ENCODE measurements around the gene HADH. TPM values are rescaled to one million over a fixed set of nuclear protein-coding genes. Genes with fewer than 3 reads are reported as not detected.
"Not testable (repeated sequence)": the region's sequence is repeated elsewhere in the genome, so short reads cannot be mapped to it uniquely, and the experiment has no call there.

Gene HADH
- total RNA-seq, 1 experiment from 2014 or later: 47.9 TPM

DNA sequence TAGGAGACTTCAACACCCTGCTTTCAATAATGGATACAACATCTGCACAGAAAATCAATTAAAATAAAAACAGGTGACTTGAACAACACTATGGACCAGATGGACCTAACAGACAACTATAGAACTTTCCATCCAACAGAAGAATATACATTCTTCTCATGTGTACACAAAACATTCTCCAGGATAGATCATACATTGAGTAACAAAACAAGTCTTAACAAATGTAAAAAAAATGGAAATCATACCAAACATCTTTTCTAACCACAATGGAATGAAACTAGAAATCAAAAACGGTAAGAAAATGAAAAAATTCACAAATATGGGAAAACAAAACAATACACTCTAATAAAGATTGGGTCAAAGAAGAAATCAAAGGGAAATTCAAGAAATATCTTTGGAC lies 33.7 kb upstream of the HADH start:
- TF ChIP-seq, protein P1, sequence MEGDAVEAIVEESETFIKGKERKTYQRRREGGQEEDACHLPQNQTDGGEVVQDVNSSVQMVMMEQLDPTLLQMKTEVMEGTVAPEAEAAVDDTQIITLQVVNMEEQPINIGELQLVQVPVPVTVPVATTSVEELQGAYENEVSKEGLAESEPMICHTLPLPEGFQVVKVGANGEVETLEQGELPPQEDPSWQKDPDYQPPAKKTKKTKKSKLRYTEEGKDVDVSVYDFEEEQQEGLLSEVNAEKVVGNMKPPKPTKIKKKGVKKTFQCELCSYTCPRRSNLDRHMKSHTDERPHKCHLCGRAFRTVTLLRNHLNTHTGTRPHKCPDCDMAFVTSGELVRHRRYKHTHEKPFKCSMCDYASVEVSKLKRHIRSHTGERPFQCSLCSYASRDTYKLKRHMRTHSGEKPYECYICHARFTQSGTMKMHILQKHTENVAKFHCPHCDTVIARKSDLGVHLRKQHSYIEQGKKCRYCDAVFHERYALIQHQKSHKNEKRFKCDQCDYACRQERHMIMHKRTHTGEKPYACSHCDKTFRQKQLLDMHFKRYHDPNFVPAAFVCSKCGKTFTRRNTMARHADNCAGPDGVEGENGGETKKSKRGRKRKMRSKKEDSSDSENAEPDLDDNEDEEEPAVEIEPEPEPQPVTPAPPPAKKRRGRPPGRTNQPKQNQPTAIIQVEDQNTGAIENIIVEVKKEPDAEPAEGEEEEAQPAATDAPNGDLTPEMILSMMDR (IDR thresholded peaks at IDR 0.05; ENCODE audit: unreplicated experiment): no peak
- peaks cover 10% of the 10 kb centered on the region for H3K9me3 Mint-ChIP-seq (ENCODE audit: low read depth, unreplicated experiment)
- no peaks in the 10 kb centered on the region for H3K36me3 Mint-ChIP-seq (ENCODE audit: insufficient read depth, unreplicated experiment)
- CTCF ChIA-PET: no interaction called here
- no peaks in the 10 kb centered on the region for H3K4me1 Mint-ChIP-seq (ENCODE audit: low read depth, unreplicated experiment)
- peaks cover 11% of the 10 kb centered on the region for H3K27me3 Mint-ChIP-seq (ENCODE audit: unreplicated experiment)
- no peak for DNase-seq
- H3K4me3 Mint-ChIP-seq (ENCODE audit: low read depth, unreplicated experiment): no peak overlapping the region
- no peak overlapping the region for H3K27ac Mint-ChIP-seq (ENCODE audit: unreplicated experiment)
- BruUV-seq (replicated peaks): no TSS peak
- intact Hi-C loops (cut with micrococcal nuclease; ENCODE audit: unreplicated experiment): no loop called here

DNA sequence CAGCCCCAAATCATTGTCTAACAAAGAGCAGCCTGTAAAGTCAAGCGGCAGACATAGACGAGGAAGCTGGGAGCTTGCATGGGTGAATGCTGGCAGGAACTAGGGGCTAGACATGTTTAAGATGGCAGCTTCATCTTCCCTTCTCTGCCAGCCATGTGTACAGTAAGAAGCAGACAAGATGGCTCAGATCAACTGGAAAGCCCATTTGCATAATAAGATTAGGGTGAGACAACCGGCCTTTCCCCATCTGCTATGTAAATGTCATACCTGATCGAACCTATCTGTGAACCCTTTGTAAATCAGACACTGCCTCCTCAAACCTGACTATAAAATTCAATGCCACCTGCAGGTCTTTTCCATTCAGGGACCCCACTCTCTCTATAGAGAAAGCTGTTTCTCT lies 22.8 kb upstream of the HADH start:
- no TSS peak for BruUV-seq (replicated peaks)
- H3K27me3 Mint-ChIP-seq (ENCODE audit: unreplicated experiment): no peaks in the 10 kb centered on the region
- no peak for DNase-seq
- H3K27ac Mint-ChIP-seq (ENCODE audit: unreplicated experiment): no peak overlapping the region
- CTCF ChIA-PET: no interaction called here
- intact Hi-C loops (cut with micrococcal nuclease; ENCODE audit: unreplicated experiment): no loop called here
- TF ChIP-seq, protein P1 (IDR thresholded peaks at IDR 0.05; ENCODE audit: unreplicated experiment): no peak
- H3K4me1 Mint-ChIP-seq (ENCODE audit: low read depth, unreplicated experiment): no peaks in the 10 kb centered on the region
- H3K9me3 Mint-ChIP-seq (ENCODE audit: low read depth, unreplicated experiment): no peaks in the 10 kb centered on the region
- no peak overlapping the region for H3K4me3 Mint-ChIP-seq (ENCODE audit: low read depth, unreplicated experiment)
- H3K36me3 Mint-ChIP-seq (ENCODE audit: insufficient read depth, unreplicated experiment): no peaks in the 10 kb centered on the region

DNA sequence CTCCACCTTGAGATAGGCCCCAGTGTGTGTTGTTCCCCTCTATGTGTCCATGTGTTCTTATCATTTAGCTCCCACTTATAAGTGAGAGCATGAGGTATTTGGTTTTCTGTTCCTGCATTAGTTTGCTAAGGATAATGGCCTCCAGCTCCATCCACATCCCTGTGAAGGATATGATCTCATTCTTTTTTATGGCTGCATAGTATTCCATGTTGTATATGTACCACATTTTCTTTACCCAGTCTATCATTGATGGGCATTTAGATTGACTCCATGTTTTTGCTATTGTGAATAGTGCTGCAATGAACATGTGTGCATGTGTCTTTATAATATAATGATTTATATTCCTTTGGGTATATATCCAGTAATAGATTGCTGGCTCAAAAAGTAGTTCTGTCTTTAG lies 22.2 kb upstream of the HADH start:
- H3K9me3 Mint-ChIP-seq (ENCODE audit: low read depth, unreplicated experiment); H3K4me3 Mint-ChIP-seq (ENCODE audit: low read depth, unreplicated experiment); H3K27me3 Mint-ChIP-seq (ENCODE audit: unreplicated experiment); DNase-seq; BruUV-seq (replicated peaks); intact Hi-C loops (cut with micrococcal nuclease; ENCODE audit: unreplicated experiment); H3K4me1 Mint-ChIP-seq (ENCODE audit: low read depth, unreplicated experiment); H3K27ac Mint-ChIP-seq (ENCODE audit: unreplicated experiment); CTCF ChIA-PET; H3K36me3 Mint-ChIP-seq (ENCODE audit: insufficient read depth, unreplicated experiment): not testable (repeated sequence)

DNA sequence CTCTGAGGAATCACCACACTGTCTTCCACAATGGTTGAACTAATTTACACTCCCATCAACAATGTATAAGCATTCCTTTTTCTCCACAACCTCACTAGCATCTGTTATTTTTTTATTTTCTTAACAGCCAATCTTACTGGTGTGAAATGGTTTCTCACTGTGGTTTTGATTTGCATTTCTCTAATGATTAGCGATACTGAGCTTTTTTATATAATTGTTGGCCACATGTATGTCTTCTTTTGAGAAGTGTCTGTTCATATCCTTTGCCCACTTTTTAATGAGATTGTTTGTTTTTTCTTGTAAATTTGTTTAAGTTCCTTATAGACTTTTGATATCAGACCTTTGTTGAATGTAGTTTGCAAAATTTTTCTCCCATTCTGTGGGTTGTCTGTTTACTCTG lies 21.8 kb upstream of the HADH start:
- H3K27me3 Mint-ChIP-seq (ENCODE audit: unreplicated experiment); H3K4me3 Mint-ChIP-seq (ENCODE audit: low read depth, unreplicated experiment); BruUV-seq (replicated peaks); H3K4me1 Mint-ChIP-seq (ENCODE audit: low read depth, unreplicated experiment); H3K27ac Mint-ChIP-seq (ENCODE audit: unreplicated experiment); intact Hi-C loops (cut with micrococcal nuclease; ENCODE audit: unreplicated experiment); H3K9me3 Mint-ChIP-seq (ENCODE audit: low read depth, unreplicated experiment); H3K36me3 Mint-ChIP-seq (ENCODE audit: insufficient read depth, unreplicated experiment); CTCF ChIA-PET; DNase-seq: not testable (repeated sequence)

DNA sequence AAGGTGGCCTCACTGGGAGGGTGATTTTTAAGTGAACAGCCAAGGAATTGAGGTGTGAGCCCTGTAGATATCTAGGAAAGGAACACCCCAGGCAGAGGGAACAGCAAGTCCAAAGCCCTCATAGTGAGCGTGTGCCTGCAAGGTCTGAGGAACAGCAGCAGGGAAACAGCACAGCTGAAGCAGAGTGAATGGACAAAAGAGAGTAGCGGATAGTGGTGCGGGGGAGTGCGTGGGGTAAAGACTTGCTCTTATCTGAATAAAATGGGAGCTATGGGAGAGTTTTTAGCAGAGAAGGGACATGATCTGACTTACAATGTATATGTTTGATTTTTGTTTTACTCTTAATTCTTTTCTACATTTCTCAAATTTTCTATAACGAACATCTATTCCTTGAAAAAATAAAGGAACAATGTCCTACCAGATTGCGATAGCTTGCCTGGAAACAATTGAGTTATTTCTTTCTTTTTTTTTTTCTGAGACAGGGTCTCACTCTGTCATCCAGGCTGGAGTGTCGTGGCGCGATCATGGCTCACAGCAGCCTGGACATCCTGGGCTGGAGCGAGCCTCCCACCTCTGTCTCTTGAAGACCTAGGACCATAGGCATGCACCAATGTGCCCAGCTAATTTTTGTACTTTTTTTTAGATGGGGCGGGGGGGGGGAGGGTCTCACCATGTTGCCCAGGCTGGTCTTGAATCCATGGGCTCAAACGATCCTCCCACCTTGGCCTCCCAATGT lies 19.5 kb upstream of the HADH start:
- H3K4me3 Mint-ChIP-seq (ENCODE audit: low read depth, unreplicated experiment): no peak overlapping the region
- BruUV-seq (replicated peaks): no TSS peak
- TF ChIP-seq, protein P1 (IDR thresholded peaks at IDR 0.05; ENCODE audit: unreplicated experiment): no peak
- no peaks in the 10 kb centered on the region for H3K27me3 Mint-ChIP-seq (ENCODE audit: unreplicated experiment)
- no peak for DNase-seq
- CTCF ChIA-PET: no interaction called here
- no peaks in the 10 kb centered on the region for H3K4me1 Mint-ChIP-seq (ENCODE audit: low read depth, unreplicated experiment)
- intact Hi-C loops (cut with micrococcal nuclease; ENCODE audit: unreplicated experiment): no loop called here
- no peak overlapping the region for H3K27ac Mint-ChIP-seq (ENCODE audit: unreplicated experiment)
- H3K36me3 Mint-ChIP-seq (ENCODE audit: insufficient read depth, unreplicated experiment): no peaks in the 10 kb centered on the region
- no peaks in the 10 kb centered on the region for H3K9me3 Mint-ChIP-seq (ENCODE audit: low read depth, unreplicated experiment)

Data from Calu3 (cell line).